AML-193 (cell line): ENCODE results near the gene MT1H.
"Not testable (repeated sequence)": the region's sequence is repeated elsewhere in the genome, so short reads cannot be mapped to it uniquely, and the experiment has no call there.

ENCODE experiments used
- DNase-seq, 2 experiments: peaks; one replicate each; lab custom pipeline; 2025; lab: John Stamatoyannopoulos, UW

Gene MT1H

DNA sequence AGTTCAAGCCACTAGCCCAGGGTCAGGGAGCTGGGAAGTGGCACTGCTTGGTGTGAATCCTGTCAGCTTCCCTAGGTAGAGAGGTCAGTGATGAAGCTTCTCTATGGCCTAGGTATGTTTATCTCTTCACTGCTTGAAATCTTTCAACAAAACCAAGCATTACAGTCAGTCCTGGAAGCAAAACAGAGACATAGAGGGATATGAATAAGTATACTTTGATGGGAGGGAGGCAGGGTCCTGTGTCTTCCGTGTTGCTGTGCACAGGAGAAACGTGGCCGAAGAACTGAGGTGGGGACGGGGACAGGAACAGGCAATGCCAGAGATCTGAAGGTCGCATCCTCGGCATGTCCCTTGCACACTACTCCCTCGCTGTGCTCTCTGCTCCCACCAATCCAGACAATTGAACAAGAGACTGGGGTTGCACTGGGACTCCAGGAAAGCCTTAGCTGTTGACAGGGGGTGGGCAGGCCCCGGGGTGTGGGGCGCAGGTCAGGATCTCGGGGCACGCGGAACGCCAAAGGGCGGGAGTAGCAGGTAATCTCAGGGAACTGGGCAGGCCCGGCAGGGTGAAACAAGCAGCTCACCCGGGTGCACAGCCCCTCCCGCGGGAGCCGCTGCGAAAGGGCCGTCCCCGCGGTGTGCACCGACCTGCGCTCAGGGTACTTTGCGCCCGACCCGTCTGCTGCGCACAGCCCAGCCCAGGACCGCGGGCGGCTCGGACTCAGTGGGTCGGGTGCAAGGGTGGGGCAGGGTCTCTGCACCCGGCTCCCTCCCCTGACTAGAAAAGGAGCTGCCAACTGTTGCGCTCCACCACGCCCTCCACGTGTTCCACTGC is at the start of gene MT1H:
Gene MT1H, plus strand, starts transcription at position 810 of the 835 bp plus-strand sequence. CDS start 71 bp downstream, outside the sequence.
- DNase-seq: no peak

DNA sequence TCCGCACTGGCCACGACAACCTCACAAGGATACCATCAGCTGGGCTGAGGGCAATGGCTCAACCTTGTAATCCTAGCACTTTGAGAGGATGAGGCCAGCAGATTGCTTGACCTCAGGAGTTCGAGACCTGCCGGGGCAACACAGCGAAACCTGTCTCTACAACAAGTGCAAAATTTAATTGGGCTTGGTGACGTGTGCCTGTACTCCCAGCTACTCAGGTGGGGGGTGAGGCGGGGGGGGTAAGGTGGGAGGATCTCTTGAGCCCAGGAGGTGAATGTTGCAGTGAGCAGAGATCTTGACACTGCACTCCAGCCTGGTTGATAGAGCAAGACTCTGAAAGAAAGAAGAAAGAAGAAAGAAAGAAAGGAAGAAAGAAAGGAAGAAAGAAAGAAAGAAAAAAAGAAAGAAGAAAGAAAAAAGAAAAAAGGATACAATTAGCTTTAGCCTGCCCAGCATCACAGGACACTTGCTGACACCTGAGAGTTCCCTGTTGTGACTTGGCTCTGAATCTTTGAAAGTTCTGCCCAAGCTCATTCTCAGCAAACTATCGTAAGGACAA is 49.2 kb upstream of the MT1H start:
- DNase-seq: no peak

DNA sequence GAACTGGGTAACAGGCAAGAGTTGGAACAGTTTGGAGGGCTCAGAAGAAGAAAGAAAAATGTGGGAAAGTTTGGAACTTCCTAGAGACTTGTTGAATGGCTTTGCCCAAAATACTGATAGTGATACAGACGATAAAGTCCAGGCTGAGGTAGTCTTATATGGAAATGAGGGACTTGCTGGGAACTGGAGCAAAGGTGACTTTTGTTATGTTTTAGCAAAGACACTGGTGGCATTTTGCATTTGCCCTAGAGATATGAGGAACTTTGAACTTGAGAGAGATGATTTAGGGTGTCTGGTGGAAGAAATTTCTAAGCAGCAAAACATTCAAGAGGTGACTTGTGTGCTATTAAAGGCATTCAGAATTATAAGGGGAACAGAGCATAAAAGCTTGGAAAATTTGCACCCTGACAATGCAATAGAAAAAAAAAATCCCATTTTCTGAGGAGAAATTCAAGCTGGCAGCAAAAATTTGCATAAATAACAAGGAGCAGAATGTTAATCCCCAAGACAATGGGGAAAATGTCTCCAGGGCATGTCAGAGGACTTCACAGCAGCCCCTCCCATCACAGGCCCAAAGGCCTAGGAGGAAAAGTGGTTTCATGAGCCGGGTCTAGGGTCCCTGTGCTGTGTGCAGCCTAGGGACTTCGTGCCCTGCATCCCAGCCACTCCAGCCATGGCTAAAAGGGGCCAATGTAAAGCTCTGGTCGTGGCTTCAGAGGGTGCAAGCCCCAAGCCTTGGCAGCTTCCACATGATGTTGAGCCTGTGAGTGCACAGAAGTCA is 47.8 kb upstream of the MT1H start:
- not testable (repeated sequence) for DNase-seq

DNA sequence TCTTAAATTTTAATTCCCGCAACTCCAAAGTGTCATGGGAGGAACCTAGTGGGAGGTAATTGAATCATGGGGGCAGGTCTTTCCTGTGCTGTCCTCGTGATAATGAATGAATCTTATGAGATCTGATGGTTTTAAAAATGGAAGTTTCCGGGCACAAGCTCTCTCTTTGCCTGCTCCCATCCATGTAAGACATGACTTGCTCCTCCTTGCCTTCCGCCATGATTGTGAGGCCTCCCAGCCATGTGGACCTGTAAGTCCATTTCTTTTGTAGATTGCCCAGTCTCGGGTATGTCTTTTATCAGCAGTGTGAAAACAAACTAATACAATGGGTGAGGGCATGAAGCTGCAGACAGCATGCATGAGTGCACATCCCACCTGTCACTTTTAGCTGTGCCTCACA is 46.4 kb upstream of the MT1H start:
- DNase-seq: not testable (repeated sequence)

DNA sequence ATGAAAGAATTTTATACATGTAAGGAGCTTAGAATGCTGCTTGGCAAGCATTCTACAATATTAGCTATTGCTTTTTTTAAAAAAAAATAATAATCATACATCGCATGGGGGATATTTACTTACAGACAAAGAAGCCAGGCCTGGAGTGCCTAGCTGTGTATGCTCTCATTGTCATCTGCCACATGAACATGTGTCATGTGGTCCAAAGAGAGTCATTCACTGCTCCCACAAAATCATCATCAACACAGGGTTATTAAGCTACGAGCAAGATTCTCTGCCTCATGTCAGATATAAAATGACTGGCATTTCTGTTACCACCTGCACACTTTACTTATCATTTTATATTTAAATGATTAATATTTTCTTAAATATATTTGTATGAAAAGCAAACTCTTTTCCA is 46.0 kb upstream of the MT1H start:
- no peak for DNase-seq

DNA sequence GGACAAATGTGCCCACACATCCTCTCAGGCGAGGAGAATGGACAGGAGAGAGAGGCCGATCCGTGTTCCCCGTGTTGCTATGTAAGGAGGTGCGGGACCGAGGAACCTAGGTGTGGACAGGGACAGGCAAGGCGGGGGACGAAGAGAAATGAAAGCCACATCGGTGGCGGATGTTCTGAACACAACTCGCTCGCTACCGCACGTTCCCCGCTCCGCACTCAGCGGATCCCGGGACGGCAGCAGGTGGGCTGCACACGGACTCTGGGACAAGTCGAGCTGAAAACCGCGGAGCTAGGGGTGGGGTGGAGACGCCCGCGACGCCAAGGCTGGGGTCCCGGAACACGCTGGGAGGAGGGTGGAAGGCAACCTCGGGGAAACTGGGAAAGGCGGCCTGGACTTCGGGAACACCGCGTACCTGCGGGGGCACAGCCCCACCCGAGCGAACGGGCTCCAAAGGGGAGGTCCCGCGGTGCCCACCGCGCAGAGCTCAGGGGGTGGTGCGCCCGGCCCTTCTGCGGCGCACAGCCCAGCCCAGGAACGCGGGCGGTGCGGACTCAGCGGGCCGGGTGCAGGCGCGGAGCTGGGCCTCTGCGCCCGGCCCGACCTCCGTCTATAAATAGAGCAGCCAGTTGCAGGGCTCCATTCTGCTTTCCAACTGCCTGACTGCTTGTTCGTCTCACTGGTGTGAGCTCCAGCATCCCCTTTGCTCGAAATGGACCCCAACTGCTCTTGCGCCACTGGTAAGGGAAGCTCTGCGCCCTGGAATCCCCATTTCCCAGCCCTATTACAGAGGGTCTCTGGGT is 44.3 kb upstream of the MT1H start, which contains the start of gene MT1E:
Gene MT1E, plus strand, starts transcription at position 642 of the 803 bp plus-strand sequence. Its CDS starts 71 bp downstream, at position 713.
- DNase-seq: peak; percentile 44 to 52

DNA sequence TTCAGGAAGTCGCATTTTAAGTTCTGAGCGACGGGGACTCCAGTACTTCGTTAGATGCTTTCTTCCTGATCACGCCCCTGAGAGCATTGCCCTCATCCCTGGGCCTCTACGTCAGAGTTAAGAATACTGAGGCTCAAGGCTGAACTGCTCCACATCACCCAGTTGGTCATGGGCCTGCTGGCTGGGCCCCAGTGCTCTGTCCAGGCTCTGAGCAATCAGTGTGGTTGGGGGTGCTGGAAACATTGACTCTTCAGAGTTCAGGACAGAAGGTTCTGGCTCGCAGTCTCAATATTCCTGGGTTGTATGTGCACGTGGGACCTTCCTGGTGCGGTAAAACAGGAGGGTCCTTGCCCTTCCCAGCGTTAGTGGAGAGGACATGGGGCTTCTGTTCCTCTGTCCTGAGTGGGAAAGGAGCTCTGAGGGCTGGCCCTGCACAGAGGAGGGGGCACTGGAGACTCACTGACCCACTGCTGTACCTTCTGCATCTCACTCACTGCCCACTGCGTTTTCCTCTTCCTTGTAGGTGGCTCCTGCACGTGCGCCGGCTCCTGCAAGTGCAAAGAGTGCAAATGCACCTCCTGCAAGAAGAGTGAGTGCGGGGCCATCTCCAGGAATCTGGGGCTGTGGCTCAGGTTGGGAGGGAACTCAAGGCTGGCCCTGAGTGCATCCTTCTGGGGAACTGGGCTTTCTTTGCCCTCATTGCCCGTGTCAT is 43.5 kb upstream of the MT1H start:
- DNase-seq: no peak

DNA sequence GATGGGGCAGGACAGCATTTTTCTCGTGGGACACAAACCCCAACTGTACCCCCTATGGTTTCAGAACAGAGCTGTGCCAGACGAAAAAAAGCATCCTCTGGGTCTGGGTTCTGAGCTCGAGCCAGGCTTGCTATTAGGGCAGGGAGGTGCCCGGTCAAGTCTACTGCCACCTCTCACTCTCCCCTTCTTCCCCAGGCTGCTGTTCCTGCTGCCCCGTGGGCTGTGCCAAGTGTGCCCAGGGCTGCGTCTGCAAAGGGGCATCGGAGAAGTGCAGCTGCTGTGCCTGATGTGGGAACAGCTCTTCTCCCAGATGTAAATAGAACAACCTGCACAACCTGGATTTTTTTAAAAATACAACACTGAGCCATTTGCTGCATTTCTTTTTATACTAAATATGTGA is 42.9 kb upstream of the MT1H start:
- no peak for DNase-seq

DNA sequence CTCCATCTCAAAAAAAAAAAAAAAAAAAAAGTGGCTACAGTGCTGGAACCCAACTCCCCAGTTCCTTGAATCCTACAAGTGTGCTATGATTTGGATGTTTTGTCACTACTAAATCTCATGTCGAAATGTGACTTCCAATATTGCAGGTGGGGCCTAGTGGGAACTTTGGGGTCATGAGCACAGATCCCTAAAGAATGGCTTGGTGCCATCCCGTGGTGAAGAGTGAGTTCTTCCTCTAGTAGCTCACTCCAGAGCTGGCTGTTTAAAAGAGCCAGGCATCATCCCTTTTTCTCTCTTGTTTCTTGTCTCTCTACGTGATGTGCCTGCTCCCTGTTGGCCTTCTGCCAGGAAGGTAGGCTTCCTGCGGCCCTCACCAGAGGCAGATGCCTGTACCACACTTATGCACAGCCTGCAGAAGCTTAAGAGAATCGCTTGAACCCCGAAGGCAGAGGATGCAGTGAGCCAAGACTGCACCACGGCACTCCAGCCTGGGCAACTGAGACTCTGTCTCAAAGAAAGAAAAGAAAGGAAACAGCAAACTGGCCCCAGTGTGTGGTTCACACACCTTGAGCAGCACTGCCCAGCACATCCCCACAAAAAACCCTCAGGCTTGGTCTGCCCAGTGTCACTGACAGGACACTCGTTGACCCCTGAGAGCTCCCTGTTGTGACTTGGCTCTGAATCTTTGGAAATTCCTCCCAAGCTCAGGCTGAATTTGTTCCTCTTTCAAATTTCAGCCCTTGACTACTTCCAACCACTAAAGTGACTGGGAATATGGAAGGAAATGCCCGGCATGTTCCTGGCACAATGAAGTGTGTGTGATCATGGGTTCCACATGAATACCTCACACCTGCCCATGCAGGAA is 40.9 kb upstream of the MT1H start:
- no peak for DNase-seq

DNA sequence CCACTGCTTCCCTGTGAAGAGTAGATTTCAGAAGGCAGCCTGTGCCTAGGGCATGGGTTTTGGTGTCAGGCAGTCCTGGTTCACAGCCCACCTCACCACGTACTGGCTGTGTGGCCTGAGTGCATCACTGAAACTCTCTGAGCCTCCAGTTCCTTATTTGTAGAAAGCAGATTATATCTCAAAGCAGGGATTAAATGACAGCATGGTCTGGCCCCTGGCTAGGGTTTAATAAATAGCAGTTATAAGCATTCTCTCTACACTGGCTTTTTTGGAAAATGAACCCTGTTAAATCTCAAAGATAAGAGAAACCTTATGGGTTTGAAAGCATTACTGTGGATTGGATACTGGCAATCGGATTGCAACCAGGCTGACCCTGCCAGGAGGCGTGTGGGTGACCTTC is 40.1 kb upstream of the MT1H start:
- DNase-seq: no peak

DNA sequence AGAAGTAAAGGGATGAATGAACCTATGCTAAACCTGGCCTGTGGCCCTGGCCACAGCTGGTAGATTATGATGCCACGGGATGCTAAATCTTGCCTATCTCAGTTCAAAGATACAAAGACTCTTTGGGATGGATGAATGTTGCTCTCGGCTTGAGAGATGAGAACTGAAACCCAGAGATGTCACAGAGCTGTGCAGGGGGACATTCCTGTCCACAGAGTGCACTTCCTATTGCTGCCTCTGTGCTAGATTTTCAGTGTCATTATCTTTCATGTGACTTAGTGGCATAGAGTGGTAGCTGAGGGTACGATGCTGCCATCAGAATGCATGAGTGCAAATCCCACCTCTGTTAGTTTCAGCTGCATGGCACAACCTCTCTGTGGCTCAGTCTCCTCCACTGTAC is 39.5 kb upstream of the MT1H start:
- no peak for DNase-seq

DNA sequence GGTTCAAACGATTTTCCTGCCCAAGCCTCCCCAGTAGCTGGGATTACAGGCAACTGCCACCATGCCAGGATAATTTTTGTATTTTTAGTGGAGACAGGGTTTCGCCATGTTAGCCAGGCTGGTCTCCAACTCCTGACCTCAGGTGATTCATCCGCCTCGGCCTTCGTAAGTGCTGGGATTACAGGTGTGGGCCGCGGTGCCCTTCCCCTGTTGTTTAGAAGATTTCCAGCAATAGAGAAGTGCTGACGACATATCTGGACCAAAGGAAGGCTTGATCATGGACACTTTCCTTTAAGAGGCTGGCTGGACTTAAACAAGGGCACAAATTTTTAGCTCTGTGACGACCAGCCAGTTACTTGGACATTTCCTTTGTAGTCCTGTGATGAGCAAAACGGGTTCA is 38.4 kb upstream of the MT1H start:
- DNase-seq: no peak

DNA sequence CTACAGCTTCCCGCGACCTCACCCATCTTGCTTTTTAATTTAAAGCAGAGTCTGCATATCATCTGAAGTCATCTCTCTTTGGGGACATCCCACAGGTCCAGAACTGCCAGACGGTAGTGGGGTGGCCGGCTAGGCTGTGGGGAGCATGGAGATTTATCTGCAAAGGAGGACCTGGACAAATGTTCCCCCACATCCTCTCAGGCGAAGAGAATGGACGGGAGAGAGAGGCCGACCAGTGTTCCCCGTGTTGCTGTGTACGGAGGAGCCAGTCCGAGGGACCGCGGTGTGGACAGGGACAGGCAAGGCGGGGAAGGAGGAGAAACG is 37.8 kb upstream of the MT1H start:
- DNase-seq: no peak

DNA sequence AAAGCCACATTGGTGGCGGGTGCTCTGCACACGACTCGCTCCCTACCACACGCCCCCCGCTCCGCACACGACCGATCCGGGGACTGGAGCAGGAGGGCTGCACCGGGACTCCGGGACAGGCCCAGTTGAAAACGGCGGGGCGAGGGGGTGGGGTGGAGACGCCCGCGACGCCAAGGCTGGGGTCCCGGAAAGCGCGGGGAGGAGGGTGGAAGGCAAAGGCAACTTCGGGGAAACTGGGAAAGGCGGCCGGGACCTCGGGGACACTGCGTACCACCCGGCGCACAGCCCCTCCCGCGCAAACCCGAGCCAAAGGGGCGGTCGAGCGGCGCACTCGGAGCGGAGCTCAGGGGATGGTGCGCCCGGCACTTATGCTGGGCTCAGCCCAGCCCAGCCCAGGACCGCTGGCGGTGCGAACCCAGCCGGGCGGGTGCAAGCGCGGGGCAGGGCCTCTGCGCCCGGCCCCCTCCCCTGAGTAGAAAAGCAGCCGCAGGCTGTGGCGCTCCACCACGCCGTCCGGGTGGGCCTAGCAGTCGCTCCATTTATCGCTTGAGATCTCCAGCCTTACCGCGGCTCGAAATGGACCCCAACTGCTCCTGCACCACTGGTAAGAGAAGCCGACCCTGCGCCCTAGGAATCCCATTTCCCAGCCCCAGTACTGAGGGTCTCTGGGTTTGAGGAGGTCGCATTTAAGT is 37.3 kb upstream of the MT1H start, which contains the start of gene MT1M:
Gene MT1M, plus strand, starts transcription at position 504 of the 692 bp plus-strand sequence. Its CDS starts 73 bp downstream, at position 577.
- DNase-seq: no peak

DNA sequence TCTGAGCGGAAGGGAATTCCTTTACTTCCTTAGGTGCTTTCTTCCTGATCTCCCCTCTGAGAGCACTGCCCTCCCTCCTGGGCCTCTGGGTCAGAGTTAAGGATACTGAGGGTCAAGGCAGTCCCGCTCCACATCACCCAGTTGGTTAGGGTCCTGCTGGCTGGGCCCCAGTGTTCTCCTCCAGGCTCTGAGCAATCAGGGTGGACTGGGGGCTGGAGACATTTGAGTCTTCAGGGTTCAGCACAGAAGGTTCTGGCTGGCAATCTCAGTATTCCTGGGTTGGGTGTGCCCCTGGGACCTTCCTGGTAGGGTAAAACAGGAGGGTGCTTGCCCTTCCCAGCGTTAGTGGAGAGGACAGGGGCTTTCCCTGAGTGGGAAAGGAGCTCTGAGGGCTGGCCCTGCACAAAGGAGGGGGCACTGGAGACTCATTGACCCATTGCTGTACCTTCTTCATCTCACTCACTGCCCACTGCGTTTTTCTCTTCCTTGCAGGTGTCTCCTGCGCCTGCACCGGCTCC is 36.7 kb upstream of the MT1H start:
- DNase-seq: no peak

DNA sequence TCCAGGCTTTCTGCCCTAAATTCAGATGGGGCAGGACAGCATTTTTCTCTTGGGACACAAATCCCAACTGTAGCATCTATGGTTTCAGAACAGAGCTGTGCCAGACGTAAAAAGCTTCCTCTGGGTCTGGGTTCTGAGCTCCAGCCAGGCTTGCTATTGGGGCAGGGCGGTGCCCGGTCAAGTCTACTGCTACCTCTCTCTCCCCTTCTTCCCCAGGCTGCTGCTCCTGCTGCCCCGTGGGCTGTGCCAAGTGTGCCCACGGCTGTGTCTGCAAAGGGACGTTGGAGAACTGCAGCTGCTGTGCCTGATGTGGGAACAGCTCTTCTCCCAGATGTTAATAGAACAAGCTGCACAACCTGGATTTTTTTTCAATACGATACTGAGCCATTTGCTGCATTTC is 36.1 kb upstream of the MT1H start:
- DNase-seq: no peak

DNA sequence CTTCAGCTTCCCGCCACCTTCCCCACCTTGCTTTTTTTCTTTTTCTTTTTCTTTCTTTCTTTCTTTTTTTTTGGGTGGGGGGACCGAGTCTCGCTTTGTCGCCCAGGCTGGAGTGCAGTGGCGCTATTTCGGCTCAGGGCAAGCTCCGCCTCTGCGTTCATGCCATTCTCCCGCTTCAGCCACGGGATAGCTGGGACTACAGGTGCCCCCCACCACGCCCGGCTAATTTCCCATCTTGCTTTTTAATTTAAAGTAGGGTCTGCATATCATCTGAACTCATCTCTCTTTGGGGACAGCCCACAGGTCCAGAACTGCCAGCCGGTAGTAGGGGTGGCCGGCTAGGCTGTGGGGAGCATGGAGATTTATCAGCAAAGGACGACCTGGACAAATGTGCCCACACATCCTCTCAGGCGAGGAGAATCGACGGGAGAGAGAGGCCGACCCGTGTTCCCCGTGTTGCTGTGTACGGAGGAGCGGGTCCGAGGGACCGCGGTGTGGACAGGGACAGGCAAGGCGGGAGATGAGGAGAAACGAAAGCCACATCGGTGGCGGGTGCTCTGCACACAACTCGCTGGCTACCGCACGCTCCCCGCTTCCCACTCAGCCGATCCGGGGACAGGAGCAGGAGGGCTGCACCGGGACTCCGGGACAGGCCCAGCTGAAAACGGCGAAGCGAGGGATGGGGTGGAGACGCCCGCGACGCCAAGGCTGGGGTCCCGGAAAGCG is 34.7 kb upstream of the MT1H start:
- DNase-seq: no peak

DNA sequence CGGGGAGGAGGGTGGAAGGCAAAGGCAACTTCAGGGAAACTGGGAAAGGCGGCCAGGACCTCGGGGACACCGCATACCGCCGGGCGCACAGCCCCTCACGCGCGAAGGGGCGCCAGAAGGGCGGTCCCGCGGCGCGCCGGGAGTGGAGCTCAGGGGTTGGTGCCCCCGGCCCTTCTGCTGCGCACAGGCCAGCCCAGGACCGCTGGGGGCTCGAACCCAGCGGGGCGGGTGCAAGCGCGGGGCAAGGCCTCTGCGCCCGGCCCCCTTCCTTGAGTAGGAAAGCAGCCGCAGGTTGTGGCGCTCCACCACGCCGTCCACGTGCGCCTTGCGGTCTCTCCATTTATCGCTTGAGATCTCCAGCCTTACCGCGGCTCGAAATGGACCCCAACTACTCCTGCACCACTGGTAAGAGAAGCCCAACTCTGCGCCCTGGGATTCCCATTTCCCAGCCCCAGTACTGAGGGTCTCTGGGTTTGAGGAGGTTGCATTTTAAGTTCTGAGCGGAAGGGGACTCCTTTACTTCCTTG is 34.1 kb upstream of the MT1H start:
- no peak for DNase-seq
